ENCODE data around the gene ATG16L2. TPM values are rescaled to one million over a fixed set of nuclear protein-coding genes. Genes with fewer than 3 reads are reported as not detected.
A peak's percentile ranks its signal among the peaks of the same experiment; 100 is the strongest.

The ATG16L2 gene
- total and polyA plus RNA-seq, 4 donors: 4.7 to 17.8 (median 7.4) TPM

DNA sequence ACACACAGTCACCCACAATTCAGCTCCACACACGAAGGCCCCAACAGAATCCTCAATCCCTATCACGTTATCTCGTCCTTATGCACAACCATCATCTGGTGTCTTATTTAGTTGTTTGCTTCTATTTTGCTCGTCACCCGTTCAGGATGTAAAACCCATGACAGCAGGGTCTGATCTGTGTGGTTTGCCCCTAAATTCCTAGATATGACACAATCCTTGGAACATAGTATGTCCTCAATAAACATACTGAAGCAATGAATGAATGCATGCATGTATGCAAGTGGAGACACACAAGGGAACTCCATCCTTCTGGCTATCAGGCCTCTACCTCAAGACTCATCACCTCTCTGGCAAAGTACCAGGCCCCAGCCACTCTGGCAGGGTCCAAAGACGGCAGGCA, 40.5 kb upstream of the ATG16L2 start:
- WGBS: 74% methylated on average over 6 of the region's 6 CpGs
- peaks cover 12 to 92% (median 75%) of the 10 kb centered on the region in 4 donors for H3K4me1 ChIP-seq (ENCODE audit: control insufficient read depth in 4 of 4, insufficient read depth in 4 of 4, low read length in 3 of 4)
- H3K36me3 ChIP-seq (ENCODE audit: control insufficient read depth in 4 of 4, insufficient read depth in 3 of 4, low read depth in 1 of 4, low read length in 3 of 4): peaks cover 0 to 3% (median 0%) of the 10 kb centered on the region in 4 donors
- H3K27ac ChIP-seq (ENCODE audit: low read depth in 1 of 2, low read length in 2 of 2): no peak overlapping the region
- TF ChIP-seq EGR1 (IDR thresholded peaks at IDR 0.05; ENCODE audit: low read depth in 2 of 2): no peak
- no peak for TF ChIP-seq FOXA1 (IDR thresholded peaks at IDR 0.05)
- TF ChIP-seq RXRA (IDR thresholded peaks at IDR 0.05): no peak
- no peaks in the 10 kb centered on the region for H3K27me3 ChIP-seq (ENCODE audit: control insufficient read depth in 4 of 4, insufficient read depth in 4 of 4, low read length in 3 of 4)
- no peak overlapping the region for H3K9ac ChIP-seq (ENCODE audit: low read depth in 1 of 2, low read length in 2 of 2)
- no peaks in the 10 kb centered on the region for H3K9me3 ChIP-seq (ENCODE audit: control insufficient read depth in 4 of 4, low read length in 3 of 4)
- H3K4me3 ChIP-seq (ENCODE audit: low read depth in 1 of 3, low read length in 3 of 3): no peak overlapping the region
- DNase-seq (ENCODE audit: low spot score): no peak

DNA sequence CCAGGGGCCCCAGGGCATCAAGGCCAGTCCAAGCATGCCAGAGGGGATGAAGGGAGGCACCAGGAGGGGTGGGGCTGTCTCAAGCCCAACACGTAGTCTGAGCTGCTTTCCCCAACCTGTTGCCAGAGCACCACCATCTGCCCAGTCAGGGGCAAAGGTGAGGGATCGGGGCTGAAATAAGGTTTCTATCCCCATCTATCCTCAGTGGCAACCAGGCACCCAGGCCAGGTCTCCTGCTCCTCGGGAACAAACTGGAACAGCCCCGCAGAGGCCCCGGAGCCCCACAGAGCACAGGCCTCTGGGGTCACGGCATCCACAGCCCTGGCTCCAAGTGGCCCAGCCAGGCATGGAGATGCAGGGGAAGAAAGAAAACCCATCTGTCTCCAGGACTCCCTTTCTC, 39.7 kb upstream of the ATG16L2 start:
- Histone ChIP-seq H3K36me3 (ENCODE audit: control insufficient read depth in 4 of 4, insufficient read depth in 3 of 4, low read depth in 1 of 4, low read length in 3 of 4) (peaks cover 0 to 3% (median 0%) of the 10 kb centered on the region in 4 donors), H3K9ac (ENCODE audit: low read depth in 1 of 2, low read length in 2 of 2) (no peak overlapping the region), H3K9me3 (ENCODE audit: control insufficient read depth in 4 of 4, low read length in 3 of 4) (no peaks in the 10 kb centered on the region), H3K27me3 (ENCODE audit: control insufficient read depth in 4 of 4, insufficient read depth in 4 of 4, low read length in 3 of 4) (no peaks in the 10 kb centered on the region), H3K4me3 (ENCODE audit: low read depth in 1 of 3, low read length in 3 of 3) (no peak overlapping the region), H3K27ac (ENCODE audit: low read depth in 1 of 2, low read length in 2 of 2) (no peak overlapping the region), H3K4me1 (ENCODE audit: control insufficient read depth in 4 of 4, insufficient read depth in 4 of 4, low read length in 3 of 4) (peaks cover 12 to 97% (median 76%) of the 10 kb centered on the region in 4 donors)
- DNase-seq (ENCODE audit: low spot score): no peak
- no peak for TF ChIP-seq RXRA (IDR thresholded peaks at IDR 0.05)
- TF ChIP-seq EGR1 (IDR thresholded peaks at IDR 0.05; ENCODE audit: low read depth in 2 of 2): no peak
- WGBS: 43% methylated on average over 6 of the region's 6 CpGs

DNA sequence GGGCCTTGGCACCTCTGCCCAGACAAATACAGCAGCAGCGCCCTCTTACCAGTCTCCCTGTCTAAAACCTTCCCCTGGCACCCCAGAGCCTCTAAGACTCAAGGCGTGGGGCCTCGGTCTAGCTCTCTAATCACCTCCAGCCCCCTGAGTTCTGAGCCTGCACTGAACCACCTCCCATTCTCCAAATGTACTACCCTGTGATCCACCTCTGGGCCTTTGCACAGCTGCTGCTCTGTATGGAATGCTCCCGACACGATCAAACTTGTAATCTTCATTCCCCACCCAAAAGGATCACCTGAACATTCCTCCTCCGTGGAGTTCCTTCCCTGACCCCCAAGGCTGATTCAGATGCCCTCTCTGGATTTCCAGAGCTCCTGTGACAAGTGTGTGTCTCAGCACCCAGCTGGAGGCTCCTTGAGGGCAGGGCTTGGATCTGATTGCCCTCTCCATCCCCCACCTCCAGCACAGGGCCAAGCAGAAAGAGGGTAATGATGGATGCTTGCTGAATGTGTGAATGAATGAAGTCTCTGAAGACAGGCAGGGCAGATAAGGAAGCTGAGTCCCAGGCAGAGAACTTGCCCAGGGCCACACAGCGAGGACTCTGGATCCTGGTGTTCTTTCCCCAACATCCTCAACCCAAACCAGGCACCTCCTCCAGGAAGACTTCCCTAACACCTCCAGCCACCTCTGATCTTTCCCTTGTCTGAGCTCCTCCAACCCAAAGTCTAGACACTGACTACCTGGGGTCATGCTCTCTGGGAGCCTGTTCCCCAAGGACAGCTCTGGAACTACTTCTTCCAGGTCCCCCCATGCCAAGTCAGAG, 38.7 kb upstream of the ATG16L2 start:
- Histone ChIP-seq H3K27ac (ENCODE audit: low read depth in 1 of 2, low read length in 2 of 2) (peak overlapping the region; percentile 57 to 84), H3K27me3 (ENCODE audit: control insufficient read depth in 4 of 4, insufficient read depth in 4 of 4, low read length in 3 of 4) (no peaks in the 10 kb centered on the region), H3K9me3 (ENCODE audit: control insufficient read depth in 4 of 4, low read length in 3 of 4) (no peaks in the 10 kb centered on the region), H3K9ac (ENCODE audit: low read depth in 1 of 2, low read length in 2 of 2) (no peak overlapping the region), H3K4me1 (ENCODE audit: control insufficient read depth in 4 of 4, insufficient read depth in 4 of 4, low read length in 3 of 4) (peaks cover 12 to 100% (median 83%) of the 10 kb centered on the region in 4 donors), H3K36me3 (ENCODE audit: control insufficient read depth in 4 of 4, insufficient read depth in 3 of 4, low read depth in 1 of 4, low read length in 3 of 4) (peaks cover 0 to 3% (median 0%) of the 10 kb centered on the region in 4 donors), H3K4me3 (ENCODE audit: low read depth in 1 of 3, low read length in 3 of 3) (no peak overlapping the region)
- TF ChIP-seq, protein P1, sequence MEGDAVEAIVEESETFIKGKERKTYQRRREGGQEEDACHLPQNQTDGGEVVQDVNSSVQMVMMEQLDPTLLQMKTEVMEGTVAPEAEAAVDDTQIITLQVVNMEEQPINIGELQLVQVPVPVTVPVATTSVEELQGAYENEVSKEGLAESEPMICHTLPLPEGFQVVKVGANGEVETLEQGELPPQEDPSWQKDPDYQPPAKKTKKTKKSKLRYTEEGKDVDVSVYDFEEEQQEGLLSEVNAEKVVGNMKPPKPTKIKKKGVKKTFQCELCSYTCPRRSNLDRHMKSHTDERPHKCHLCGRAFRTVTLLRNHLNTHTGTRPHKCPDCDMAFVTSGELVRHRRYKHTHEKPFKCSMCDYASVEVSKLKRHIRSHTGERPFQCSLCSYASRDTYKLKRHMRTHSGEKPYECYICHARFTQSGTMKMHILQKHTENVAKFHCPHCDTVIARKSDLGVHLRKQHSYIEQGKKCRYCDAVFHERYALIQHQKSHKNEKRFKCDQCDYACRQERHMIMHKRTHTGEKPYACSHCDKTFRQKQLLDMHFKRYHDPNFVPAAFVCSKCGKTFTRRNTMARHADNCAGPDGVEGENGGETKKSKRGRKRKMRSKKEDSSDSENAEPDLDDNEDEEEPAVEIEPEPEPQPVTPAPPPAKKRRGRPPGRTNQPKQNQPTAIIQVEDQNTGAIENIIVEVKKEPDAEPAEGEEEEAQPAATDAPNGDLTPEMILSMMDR (IDR thresholded peaks at IDR 0.05; ENCODE audit: low read depth, low read length, missing input control): no peak
- TF ChIP-seq TAF1 (conservative IDR thresholded peaks at IDR 0.05) (no peak), GABPA (IDR thresholded peaks at IDR 0.05 in 1 of 2, conservative IDR thresholded peaks at IDR 0.05 in 1 of 2) (no peak), EGR1 (IDR thresholded peaks at IDR 0.05; ENCODE audit: low read depth in 2 of 2) (no peak), FOXA1 (IDR thresholded peaks at IDR 0.05) (no peak), HNF4A (conservative IDR thresholded peaks at IDR 0.05) (no peak), SP1 (IDR thresholded peaks at IDR 0.05) (no peak), NR2F2 (IDR thresholded peaks at IDR 0.05) (no peak), HNF4G (IDR thresholded peaks at IDR 0.05) (no peak), FOXA2 (IDR thresholded peaks at IDR 0.05) (no peak), RXRA (IDR thresholded peaks at IDR 0.05) (no peak), JUND (IDR thresholded peaks at IDR 0.05) (no peak), YY1 (IDR thresholded peaks at IDR 0.05) (no peak), RAD21 (IDR thresholded peaks at IDR 0.05) (no peak)
- TF ChIP-seq, protein P2, sequence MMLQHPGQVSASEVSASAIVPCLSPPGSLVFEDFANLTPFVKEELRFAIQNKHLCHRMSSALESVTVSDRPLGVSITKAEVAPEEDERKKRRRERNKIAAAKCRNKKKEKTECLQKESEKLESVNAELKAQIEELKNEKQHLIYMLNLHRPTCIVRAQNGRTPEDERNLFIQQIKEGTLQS (IDR thresholded peaks at IDR 0.05): no peak
- TF ChIP-seq, protein P3, sequence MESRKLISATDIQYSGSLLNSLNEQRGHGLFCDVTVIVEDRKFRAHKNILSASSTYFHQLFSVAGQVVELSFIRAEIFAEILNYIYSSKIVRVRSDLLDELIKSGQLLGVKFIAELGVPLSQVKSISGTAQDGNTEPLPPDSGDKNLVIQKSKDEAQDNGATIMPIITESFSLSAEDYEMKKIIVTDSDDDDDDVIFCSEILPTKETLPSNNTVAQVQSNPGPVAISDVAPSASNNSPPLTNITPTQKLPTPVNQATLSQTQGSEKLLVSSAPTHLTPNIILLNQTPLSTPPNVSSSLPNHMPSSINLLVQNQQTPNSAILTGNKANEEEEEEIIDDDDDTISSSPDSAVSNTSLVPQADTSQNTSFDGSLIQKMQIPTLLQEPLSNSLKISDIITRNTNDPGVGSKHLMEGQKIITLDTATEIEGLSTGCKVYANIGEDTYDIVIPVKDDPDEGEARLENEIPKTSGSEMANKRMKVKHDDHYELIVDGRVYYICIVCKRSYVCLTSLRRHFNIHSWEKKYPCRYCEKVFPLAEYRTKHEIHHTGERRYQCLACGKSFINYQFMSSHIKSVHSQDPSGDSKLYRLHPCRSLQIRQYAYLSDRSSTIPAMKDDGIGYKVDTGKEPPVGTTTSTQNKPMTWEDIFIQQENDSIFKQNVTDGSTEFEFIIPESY (IDR thresholded peaks at IDR 0.05): no peak
- TF ChIP-seq, protein P4, sequence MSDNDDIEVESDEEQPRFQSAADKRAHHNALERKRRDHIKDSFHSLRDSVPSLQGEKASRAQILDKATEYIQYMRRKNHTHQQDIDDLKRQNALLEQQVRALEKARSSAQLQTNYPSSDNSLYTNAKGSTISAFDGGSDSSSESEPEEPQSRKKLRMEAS (IDR thresholded peaks at IDR 0.05): no peak
- TF ChIP-seq, protein P5, sequence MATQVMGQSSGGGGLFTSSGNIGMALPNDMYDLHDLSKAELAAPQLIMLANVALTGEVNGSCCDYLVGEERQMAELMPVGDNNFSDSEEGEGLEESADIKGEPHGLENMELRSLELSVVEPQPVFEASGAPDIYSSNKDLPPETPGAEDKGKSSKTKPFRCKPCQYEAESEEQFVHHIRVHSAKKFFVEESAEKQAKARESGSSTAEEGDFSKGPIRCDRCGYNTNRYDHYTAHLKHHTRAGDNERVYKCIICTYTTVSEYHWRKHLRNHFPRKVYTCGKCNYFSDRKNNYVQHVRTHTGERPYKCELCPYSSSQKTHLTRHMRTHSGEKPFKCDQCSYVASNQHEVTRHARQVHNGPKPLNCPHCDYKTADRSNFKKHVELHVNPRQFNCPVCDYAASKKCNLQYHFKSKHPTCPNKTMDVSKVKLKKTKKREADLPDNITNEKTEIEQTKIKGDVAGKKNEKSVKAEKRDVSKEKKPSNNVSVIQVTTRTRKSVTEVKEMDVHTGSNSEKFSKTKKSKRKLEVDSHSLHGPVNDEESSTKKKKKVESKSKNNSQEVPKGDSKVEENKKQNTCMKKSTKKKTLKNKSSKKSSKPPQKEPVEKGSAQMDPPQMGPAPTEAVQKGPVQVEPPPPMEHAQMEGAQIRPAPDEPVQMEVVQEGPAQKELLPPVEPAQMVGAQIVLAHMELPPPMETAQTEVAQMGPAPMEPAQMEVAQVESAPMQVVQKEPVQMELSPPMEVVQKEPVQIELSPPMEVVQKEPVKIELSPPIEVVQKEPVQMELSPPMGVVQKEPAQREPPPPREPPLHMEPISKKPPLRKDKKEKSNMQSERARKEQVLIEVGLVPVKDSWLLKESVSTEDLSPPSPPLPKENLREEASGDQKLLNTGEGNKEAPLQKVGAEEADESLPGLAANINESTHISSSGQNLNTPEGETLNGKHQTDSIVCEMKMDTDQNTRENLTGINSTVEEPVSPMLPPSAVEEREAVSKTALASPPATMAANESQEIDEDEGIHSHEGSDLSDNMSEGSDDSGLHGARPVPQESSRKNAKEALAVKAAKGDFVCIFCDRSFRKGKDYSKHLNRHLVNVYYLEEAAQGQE (IDR thresholded peaks at IDR 0.05): no peak
- DNase-seq (ENCODE audit: low spot score): no peak
- WGBS: 85% methylated on average over 7 of the region's 7 CpGs

All from liver (tissue), 9 donors.